Suprapubic skin (tissue), 4 donors: ENCODE measurements around the gene NT5M.

Experiments used
- EP300 ChIP-seq: sonication (generic); formaldehyde crosslinking; IDR thresholded peaks from one replicate; pipeline ENCODE4 v1.6.1; 2017; ENCODE audit warnings: antibody characterized with exemption
- POLR2A ChIP-seq, 2 donors: fragments of 450-650 bp; IDR thresholded peaks; one replicate each; pipeline ENCODE4 v1.6.1; 2017; ENCODE audit warnings: antibody characterized with exemption in 2 of 2, mild to moderate bottlenecking in 2 of 2, moderate library complexity in 2 of 2
- POLR2AphosphoS5 ChIP-seq, 3 donors: sonication (generic); formaldehyde crosslinking; IDR thresholded peaks; one replicate each; pipeline ENCODE4 v1.6.1; 2017; ENCODE audit warnings: antibody characterized with exemption in 3 of 3
- TF ChIP-seq, protein P1 (sequence below), 2 donors: fragments of 200-600 bp in 1 of 2; fragments of 450-650 bp in 1 of 2; sonication (generic) in 1 of 2; IDR thresholded peaks; one replicate each; pipeline ENCODE4 v1.5.1; 2016 to 2019; ENCODE audit warnings: antibody characterized with exemption in 2 of 2, mild to moderate bottlenecking in 1 of 2, moderate library complexity in 1 of 2

- TF ChIP-seq POLR2A (IDR thresholded peaks at IDR 0.05) (no peak), POLR2AphosphoS5 (IDR thresholded peaks at IDR 0.05) (no peak), EP300 (no peak)
- TF ChIP-seq, protein P1, sequence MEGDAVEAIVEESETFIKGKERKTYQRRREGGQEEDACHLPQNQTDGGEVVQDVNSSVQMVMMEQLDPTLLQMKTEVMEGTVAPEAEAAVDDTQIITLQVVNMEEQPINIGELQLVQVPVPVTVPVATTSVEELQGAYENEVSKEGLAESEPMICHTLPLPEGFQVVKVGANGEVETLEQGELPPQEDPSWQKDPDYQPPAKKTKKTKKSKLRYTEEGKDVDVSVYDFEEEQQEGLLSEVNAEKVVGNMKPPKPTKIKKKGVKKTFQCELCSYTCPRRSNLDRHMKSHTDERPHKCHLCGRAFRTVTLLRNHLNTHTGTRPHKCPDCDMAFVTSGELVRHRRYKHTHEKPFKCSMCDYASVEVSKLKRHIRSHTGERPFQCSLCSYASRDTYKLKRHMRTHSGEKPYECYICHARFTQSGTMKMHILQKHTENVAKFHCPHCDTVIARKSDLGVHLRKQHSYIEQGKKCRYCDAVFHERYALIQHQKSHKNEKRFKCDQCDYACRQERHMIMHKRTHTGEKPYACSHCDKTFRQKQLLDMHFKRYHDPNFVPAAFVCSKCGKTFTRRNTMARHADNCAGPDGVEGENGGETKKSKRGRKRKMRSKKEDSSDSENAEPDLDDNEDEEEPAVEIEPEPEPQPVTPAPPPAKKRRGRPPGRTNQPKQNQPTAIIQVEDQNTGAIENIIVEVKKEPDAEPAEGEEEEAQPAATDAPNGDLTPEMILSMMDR (IDR thresholded peaks at IDR 0.05) = no peak
Measured at GRCh38 chr17:17289086-17289485, 14.1 kb upstream of the NT5M start.
